ENCODE results near the gene POU4F2. TPM values are rescaled to one million over a fixed set of nuclear protein-coding genes. Genes with fewer than 3 reads are reported as not detected.

The POU4F2 gene
- total RNA-seq, 2 experiments from 2014 or later: not detected

DNA sequence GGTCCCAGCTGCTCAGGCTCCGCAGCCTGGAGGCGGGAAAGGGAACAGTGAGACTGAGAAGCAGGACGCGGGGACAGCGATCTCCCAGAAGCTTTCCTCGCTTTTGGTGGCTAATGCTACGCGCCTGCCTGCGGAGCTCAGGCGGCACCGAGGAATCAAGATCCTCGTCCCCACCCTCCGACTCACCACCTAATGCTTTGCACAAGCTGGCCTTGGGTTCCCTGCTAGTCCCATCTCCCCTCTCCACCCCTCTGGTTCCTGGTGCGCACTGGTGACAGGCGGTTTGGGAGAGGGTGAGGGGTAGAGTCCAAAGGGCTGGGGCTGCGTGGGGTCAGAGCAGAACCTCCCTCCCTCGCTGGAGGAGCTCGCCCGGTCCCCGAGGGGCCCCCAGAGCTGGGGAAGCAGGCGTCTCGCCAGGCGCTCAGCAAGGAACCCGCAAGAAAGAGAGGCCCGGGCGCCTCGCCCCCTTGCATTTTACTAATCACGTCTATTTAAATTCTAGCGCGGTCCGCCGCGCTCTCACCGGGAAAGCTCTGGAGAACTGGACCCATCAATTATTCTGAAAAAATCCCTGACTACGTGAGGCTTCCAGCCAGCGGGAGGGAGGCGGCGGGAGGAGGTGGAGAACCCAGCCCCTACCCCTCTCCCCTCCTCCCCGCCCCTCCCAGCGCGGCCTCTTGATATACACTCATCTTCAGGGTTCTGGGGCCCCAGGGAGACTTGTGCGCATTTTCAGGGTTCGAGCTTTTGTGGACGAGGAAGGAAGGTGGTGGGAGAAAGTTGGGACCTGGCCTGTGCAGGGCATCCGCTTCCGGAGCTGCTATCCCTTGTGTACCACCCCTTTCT, 9.1 kb downstream of the POU4F2 start:
- no TSS peak for BruUV-seq (replicated peaks)
- Histone ChIP-seq H3K4me1 (ENCODE audit: insufficient read depth, low read length, poor library complexity, severe bottlenecking) (no peaks in the 10 kb centered on the region), H4K20me1 (ENCODE audit: insufficient read depth, low read length) (no peaks in the 10 kb centered on the region), H3K9me3 (ENCODE audit: low read length) (no peaks in the 10 kb centered on the region), H3K36me3 (ENCODE audit: insufficient read depth, low read length) (no peaks in the 10 kb centered on the region), H3K4me3 (ENCODE audit: low read depth, low read length, poor library complexity, severe bottlenecking) (no peak overlapping the region), H3K27ac (ENCODE audit: low read depth, low read length, poor library complexity, severe bottlenecking) (no peak overlapping the region), H3K4me2 (ENCODE audit: low read length) (no peak overlapping the region), H2AFZ (ENCODE audit: low read length) (no peak overlapping the region), H3K79me2 (ENCODE audit: insufficient read depth, low read depth, low read length) (no peaks in the 10 kb centered on the region), H3K9me2 (ENCODE audit: insufficient read depth, low read length) (no peaks in the 10 kb centered on the region)
- ChIA-PET POLR2A (interaction anchor here (0.6 kb wide), 1 partner anchor 54 kb away, joined by 3 read pairs; no protein-coding TSS in a partner anchor), CTCF (ENCODE audit: unreplicated experiment) (no interaction called here)
- DNase-seq (ENCODE audit: low spot score): no peak
- TF ChIP-seq, protein P1, sequence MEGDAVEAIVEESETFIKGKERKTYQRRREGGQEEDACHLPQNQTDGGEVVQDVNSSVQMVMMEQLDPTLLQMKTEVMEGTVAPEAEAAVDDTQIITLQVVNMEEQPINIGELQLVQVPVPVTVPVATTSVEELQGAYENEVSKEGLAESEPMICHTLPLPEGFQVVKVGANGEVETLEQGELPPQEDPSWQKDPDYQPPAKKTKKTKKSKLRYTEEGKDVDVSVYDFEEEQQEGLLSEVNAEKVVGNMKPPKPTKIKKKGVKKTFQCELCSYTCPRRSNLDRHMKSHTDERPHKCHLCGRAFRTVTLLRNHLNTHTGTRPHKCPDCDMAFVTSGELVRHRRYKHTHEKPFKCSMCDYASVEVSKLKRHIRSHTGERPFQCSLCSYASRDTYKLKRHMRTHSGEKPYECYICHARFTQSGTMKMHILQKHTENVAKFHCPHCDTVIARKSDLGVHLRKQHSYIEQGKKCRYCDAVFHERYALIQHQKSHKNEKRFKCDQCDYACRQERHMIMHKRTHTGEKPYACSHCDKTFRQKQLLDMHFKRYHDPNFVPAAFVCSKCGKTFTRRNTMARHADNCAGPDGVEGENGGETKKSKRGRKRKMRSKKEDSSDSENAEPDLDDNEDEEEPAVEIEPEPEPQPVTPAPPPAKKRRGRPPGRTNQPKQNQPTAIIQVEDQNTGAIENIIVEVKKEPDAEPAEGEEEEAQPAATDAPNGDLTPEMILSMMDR (conservative IDR thresholded peaks at IDR 0.05; ENCODE audit: low read length): no peak
- no peak for TF ChIP-seq EZH2phosphoT487 (IDR thresholded peaks at IDR 0.05; ENCODE audit: borderline replicate concordance, low read depth, low read length)
- intact Hi-C loops (cut with micrococcal nuclease; ENCODE audit: unreplicated experiment): no loop called here

DNA sequence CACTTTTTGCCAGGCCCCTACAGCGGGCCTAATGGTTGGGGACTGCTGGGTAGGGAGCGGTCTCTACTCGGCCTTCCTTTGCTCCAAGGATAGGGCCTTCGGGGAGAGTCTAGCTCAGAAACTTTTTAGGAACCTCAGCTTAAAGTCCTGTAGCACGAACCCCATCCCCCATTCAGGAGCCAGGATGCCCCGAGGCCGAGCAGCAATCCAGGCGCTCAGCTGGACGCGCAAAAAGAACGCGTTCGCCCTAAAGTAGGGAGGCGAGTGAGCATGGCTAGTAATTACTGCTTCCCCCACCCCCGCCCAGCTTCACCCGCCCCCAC, 9.7 kb downstream of the POU4F2 start:
- DNase-seq (ENCODE audit: low spot score): no peak
- intact Hi-C loops (cut with micrococcal nuclease; ENCODE audit: unreplicated experiment): no loop called here
- Histone ChIP-seq H3K4me3 (ENCODE audit: low read depth, low read length, poor library complexity, severe bottlenecking) (no peak overlapping the region), H3K79me2 (ENCODE audit: insufficient read depth, low read depth, low read length) (no peaks in the 10 kb centered on the region), H2AFZ (ENCODE audit: low read length) (no peak overlapping the region), H4K20me1 (ENCODE audit: insufficient read depth, low read length) (no peaks in the 10 kb centered on the region), H3K9me3 (ENCODE audit: low read length) (no peaks in the 10 kb centered on the region), H3K36me3 (ENCODE audit: insufficient read depth, low read length) (no peaks in the 10 kb centered on the region), H3K4me1 (ENCODE audit: insufficient read depth, low read length, poor library complexity, severe bottlenecking) (no peaks in the 10 kb centered on the region), H3K9me2 (ENCODE audit: insufficient read depth, low read length) (no peaks in the 10 kb centered on the region), H3K4me2 (ENCODE audit: low read length) (no peak overlapping the region), H3K27ac (ENCODE audit: low read depth, low read length, poor library complexity, severe bottlenecking) (no peak overlapping the region)
- TF ChIP-seq, protein P1 (conservative IDR thresholded peaks at IDR 0.05; ENCODE audit: low read length): no peak
- TF ChIP-seq EZH2phosphoT487 (IDR thresholded peaks at IDR 0.05; ENCODE audit: borderline replicate concordance, low read depth, low read length): no peak
- no TSS peak for BruUV-seq (replicated peaks)
- ChIA-PET CTCF (ENCODE audit: unreplicated experiment) (no interaction called here), POLR2A (no interaction called here)

DNA sequence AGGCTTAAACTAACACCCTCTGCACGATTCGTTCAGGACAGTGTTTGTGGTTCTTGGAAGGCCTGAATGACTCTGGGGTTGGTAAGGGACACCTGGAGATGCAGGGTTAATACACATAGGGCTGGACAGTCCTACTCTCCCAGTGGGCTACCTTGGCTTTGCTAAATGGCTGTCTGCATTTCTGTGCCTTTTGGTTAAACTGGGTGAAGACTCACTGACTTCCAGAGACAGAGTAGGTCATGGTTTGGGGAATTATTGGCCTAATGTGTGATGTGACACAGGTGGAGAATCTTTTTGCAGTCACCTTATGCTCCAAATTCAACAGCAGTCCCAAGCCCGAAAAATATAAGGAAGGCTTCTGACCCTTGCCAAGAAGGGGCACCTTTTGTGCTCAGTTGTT, 10.5 kb downstream of the POU4F2 start:
- no peak overlapping the region for H3K4me3 ChIP-seq (ENCODE audit: low read depth, low read length, poor library complexity, severe bottlenecking)
- POLR2A ChIA-PET: no interaction called here
- H2AFZ ChIP-seq (ENCODE audit: low read length): no peak overlapping the region
- H4K20me1 ChIP-seq (ENCODE audit: insufficient read depth, low read length): no peaks in the 10 kb centered on the region
- no peaks in the 10 kb centered on the region for H3K36me3 ChIP-seq (ENCODE audit: insufficient read depth, low read length)
- no peak overlapping the region for H3K4me2 ChIP-seq (ENCODE audit: low read length)
- BruUV-seq (replicated peaks): no TSS peak
- no peaks in the 10 kb centered on the region for H3K9me2 ChIP-seq (ENCODE audit: insufficient read depth, low read length)
- DNase-seq (ENCODE audit: low spot score): no peak
- H3K79me2 ChIP-seq (ENCODE audit: insufficient read depth, low read depth, low read length): no peaks in the 10 kb centered on the region
- TF ChIP-seq, protein P1 (conservative IDR thresholded peaks at IDR 0.05; ENCODE audit: low read length): no peak
- no peak for TF ChIP-seq EZH2phosphoT487 (IDR thresholded peaks at IDR 0.05; ENCODE audit: borderline replicate concordance, low read depth, low read length)
- H3K27ac ChIP-seq (ENCODE audit: low read depth, low read length, poor library complexity, severe bottlenecking): no peak overlapping the region
- no peaks in the 10 kb centered on the region for H3K9me3 ChIP-seq (ENCODE audit: low read length)
- intact Hi-C loops (cut with micrococcal nuclease; ENCODE audit: unreplicated experiment): no loop called here
- no peaks in the 10 kb centered on the region for H3K4me1 ChIP-seq (ENCODE audit: insufficient read depth, low read length, poor library complexity, severe bottlenecking)
- CTCF ChIA-PET (ENCODE audit: unreplicated experiment): no interaction called here

All from OCI-LY7 (cell line).